ENCODE results near the gene HOXD8. TPM values are rescaled to one million over a fixed set of nuclear protein-coding genes. Genes with fewer than 3 reads are reported as not detected.

HOXD8 gene
- total RNA-seq, 1 donor from 2014 or later = not detected

GRCh38 chr2:176156301-176156806 lies 26.8 kb downstream of the HOXD8 start:
- DNase-seq (ENCODE audit: low spot score in 2 of 2) = no peak
- no peak for FAIRE-seq

DNA sequence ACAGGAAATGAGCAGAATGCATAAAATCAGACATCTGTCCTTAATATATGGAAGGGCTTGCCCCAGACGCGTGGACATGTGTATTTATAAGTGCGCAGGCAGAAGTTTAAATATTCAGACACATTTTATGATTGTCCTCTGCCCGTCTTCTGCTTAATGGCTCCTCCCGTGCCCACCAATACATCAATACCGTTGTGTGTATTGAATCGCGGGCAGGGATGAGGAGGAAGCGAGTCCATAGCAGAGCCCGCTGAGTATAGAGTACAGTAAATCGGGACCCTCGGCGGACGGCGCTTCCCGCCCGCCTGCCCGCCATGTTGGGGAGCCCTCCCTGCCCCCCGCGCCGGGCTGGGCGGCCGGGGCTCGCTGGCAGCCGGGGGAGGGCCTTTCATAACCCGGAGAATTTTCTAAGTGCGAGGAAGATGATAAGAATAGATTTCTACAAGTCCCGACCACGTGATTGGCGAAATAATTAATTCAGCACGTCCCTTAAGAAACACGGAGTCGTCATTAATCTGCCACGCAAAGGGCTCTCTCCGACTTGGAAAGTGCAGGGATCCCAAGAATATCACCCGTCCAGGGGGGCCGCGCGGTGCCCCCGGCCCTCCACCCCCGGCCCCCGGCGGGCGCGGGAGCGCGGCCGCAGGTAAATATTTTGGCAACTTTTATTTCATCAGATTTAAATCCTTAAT lies 27.4 kb downstream of the HOXD8 start, which contains the start of gene HOXD3:
Gene HOXD3, plus strand, starts transcription at position 501 of the 692 bp plus-strand sequence. CDS start 11,808 bp downstream, outside the sequence.
- FAIRE-seq = no peak
- DNase-seq (ENCODE audit: low spot score in 2 of 2) = no peak

- FAIRE-seq (no peak), DNase-seq (ENCODE audit: low spot score in 2 of 2) (no peak)
These were observed 28.1 kb downstream of the HOXD8 start for GRCh38 chr2:176157499-176158185.

GRCh38 chr2:176158186-176158591 lies 28.7 kb downstream of the HOXD8 start:
- DNase-seq (ENCODE audit: low spot score in 2 of 2) (no peak), FAIRE-seq (no peak)

DNA sequence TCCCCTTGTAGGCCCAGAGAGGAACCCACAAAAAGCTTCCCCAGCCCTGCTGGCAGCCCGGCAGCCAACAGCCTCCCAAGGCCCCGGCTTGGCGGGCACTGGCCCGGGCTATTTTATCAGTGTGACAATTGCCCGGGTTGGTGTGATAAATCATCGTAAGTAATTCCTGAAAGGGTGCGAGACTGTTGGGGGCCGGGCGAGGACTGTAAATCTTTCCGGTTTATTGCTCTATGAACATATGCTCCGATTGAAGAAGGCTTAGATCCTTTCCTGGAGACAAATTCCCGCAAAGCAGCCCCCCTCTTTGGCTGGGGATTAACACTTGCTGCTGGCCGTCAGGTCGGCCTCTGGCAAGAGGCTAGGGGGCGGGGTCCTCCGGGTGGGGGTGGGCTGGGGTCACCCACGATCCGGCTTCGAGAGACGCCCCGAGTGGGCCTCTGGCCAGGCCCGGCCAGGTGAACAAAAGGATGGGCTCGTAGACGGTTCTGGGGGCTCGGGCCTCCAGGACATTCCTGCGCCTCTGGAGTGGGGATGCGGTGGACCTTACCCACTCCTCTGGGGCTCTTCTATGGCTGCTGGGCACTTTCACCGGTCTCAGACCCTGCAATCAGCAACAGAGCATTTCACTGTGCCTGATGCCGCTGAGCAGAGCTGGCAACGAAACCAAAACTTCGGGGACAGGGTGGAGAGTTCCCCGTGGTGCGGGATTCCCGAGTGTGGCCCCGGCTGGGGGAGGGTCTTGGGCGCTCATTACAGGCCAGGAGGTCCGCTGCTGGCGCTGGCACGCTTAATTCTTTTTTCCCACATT lies 29.6 kb downstream of the HOXD8 start:
- no peak for DNase-seq (ENCODE audit: low spot score in 2 of 2)

GRCh38 chr2:176159663-176160250 lies 30.3 kb downstream of the HOXD8 start:
- DNase-seq (ENCODE audit: low spot score in 2 of 2) (no peak), FAIRE-seq (no peak)

More for the DNA sequence above, 29.6 kb downstream of the HOXD8 start:
- FAIRE-seq = no peak

- no peak for DNase-seq (ENCODE audit: low spot score in 2 of 2)
These were observed 30.9 kb downstream of the HOXD8 start for GRCh38 chr2:176160251-176160985.

GRCh38 chr2:176160986-176161824 lies 31.7 kb downstream of the HOXD8 start:
- FAIRE-seq (no peak), DNase-seq (ENCODE audit: low spot score in 2 of 2) (no peak)

More at GRCh38 chr2:176160251-176160985, 30.9 kb downstream of the HOXD8 start:
- FAIRE-seq = no peak

- FAIRE-seq = no peak
- DNase-seq (ENCODE audit: low spot score in 2 of 2) = no peak
These were observed 32.5 kb downstream of the HOXD8 start for GRCh38 chr2:176161825-176162626.

- FAIRE-seq (no peak), DNase-seq (ENCODE audit: low spot score in 2 of 2) (no peak)
These were observed 33.6 kb downstream of the HOXD8 start for GRCh38 chr2:176162911-176163671.

- FAIRE-seq = no peak
These were observed 34.2 kb downstream of the HOXD8 start for GRCh38 chr2:176163672-176164056.

DNA sequence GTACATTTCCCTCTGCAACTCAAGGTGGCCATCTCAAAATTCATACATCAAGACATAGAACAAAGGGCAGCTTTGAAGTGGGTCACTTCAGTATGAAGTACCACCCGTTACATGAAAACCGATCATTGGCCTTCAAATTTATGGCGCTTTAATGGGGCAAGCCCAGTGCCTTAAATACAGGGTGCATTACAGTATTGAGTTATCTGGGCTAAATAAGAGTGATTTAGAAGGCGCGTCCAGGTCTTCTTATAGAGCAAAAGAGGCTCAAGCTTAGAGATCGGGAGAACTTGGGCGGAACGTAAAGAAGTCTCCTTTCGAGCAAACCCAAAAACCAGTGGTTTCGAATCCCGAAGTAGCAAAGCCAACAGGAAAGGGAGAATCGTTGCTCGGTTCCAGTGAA lies 34.7 kb downstream of the HOXD8 start:
- no peak for FAIRE-seq

More at GRCh38 chr2:176163672-176164056, 34.2 kb downstream of the HOXD8 start:
- no peak for DNase-seq (ENCODE audit: low spot score in 2 of 2)

GRCh38 chr2:176164611-176165369 lies 35.3 kb downstream of the HOXD8 start:
- DNase-seq (ENCODE audit: low spot score in 2 of 2) (no peak), FAIRE-seq (no peak)

More for the DNA sequence above, 34.7 kb downstream of the HOXD8 start:
- no peak for DNase-seq (ENCODE audit: low spot score in 2 of 2)

DNA sequence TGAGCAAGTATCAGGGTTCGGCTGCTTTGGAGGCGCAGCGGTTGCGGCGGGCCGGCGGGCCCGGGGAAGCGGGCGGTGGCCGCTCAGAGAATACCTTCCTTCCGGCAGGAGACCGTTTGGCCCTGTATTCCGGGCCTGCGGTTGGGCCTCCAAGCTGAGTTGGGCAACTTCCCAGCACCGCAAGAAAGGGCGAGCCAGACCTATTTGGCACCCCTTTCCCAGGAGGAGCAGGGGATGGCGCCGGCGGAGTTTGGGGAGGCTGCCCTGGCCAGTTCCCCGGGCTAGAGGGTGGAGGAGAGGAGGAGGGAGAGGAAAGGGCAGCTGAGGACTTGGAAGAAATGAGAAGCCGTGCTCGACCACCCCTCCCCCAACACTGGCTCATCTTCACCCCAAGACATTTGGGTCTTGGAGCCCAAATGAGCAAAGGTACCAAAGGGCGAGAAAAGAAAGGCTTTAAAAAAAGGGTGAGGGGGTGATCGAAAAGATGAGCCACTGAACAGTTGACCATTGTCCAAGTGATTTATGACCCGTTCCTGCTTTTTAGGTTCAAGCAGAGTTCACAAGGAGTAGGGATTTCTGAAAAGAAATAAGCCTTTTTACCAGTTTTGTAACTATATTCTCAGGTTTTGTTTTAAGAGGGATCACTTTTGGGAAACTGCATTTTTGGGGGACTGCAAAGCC lies 36.0 kb downstream of the HOXD8 start:
- no peak for DNase-seq (ENCODE audit: low spot score in 2 of 2)
- FAIRE-seq = no peak

GRCh38 chr2:176166272-176166671 lies 36.8 kb downstream of the HOXD8 start:
- DNase-seq (ENCODE audit: low spot score in 2 of 2) = no peak
- no peak for FAIRE-seq

DNA sequence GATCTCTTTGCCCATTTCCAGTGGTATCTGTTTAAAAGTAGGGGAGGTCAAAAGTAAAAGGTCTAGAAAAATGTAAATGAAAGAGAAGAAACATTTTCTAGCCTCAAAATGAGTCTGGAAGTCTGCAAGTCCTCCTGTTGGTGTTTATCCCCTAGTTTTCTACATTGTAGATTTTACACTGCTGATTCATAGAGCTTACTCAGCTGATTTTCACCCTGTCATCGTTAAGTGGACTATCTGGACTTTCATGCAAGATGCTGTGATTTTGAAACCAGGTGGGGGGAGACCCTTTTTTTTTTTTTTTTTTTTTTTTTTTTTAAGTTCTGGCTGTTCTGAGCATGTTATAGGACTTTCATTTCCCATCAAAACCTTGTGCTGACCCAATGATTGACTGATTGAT lies 37.9 kb downstream of the HOXD8 start:
- no peak for FAIRE-seq
- no peak for DNase-seq (ENCODE audit: low spot score in 2 of 2)
